HepG2 (cell line): ENCODE data around the gene MIDN. TPM values are rescaled to one million over a fixed set of nuclear protein-coding genes. Genes with fewer than 3 reads are reported as not detected.

Experiments used
- ATF2 ChIP-seq: sonication (generic); formaldehyde crosslinking; IDR thresholded peaks from 2 replicates; pipeline ENCODE4 v1.4.0; 2020; ENCODE audit warnings: missing genetic modification reagents
- CBX1 ChIP-seq: IDR thresholded peaks from one replicate; pipeline ENCODE4 v1.6.1; 2016; ENCODE audit warnings: antibody characterized with exemption, low read depth
- E2F5 ChIP-seq: sonication (generic); formaldehyde crosslinking; conservative IDR thresholded peaks from 2 replicates; pipeline ENCODE4 v1.4.0; 2020; ENCODE audit warnings: missing genetic modification reagents
- HNF1B ChIP-seq: sonication (generic); formaldehyde crosslinking; IDR thresholded peaks from 2 replicates; pipeline ENCODE4 v1.5.1; 2020; ENCODE audit warnings: mild to moderate bottlenecking, moderate library complexity, missing genetic modification reagents
- HOXA7 ChIP-seq: sonication (generic); formaldehyde crosslinking; IDR thresholded peaks from 2 replicates; pipeline ENCODE4 v1.8.1; 2022; ENCODE audit warnings: mild to moderate bottlenecking, missing genetic modification reagents, moderate library complexity
- KLF11 ChIP-seq: IDR thresholded peaks from 2 replicates; pipeline ENCODE4 v1.6.1; 2016; ENCODE audit warnings: missing compliant biosample characterization
- PAXIP1 ChIP-seq: sonication (generic); formaldehyde crosslinking; conservative IDR thresholded peaks from 2 replicates; pipeline ENCODE4 v1.4.0; 2020; ENCODE audit warnings: mild to moderate bottlenecking, missing genetic modification reagents, moderate library complexity
- TCF12 ChIP-seq, 2 experiments: fragments of 450-650 bp in 1 of 2; sonication (generic) in 1 of 2; formaldehyde crosslinking in 1 of 2; IDR thresholded peaks; 2 replicates each; pipeline versions ENCODE4 v1.6.1 to v1.8.0; 2017 to 2022; ENCODE audit warnings: antibody characterized with exemption in 1 of 2, mild to moderate bottlenecking in 1 of 2, missing genetic modification reagents in 1 of 2, moderate library complexity in 1 of 2
- ZBTB33 ChIP-seq: sonication (generic); formaldehyde crosslinking; IDR thresholded peaks from 2 replicates; pipeline ENCODE4 v1.4.0; 2020; ENCODE audit warnings: missing genetic modification reagents
- ZBTB34 ChIP-seq: sonication (generic); formaldehyde crosslinking; IDR thresholded peaks from 2 replicates; pipeline ENCODE4 v1.8.0; 2022; ENCODE audit warnings: mild to moderate bottlenecking, missing genetic modification reagents
- ZNF317 ChIP-seq: sonication (generic); formaldehyde crosslinking; IDR thresholded peaks from 2 replicates; pipeline ENCODE4 v1.5.0; 2020; ENCODE audit warnings: mild to moderate bottlenecking, missing genetic modification reagents
- ZNF556 ChIP-seq: sonication (generic); formaldehyde crosslinking; IDR thresholded peaks from 2 replicates; pipeline ENCODE4 v1.4.0; 2020; ENCODE audit warnings: mild to moderate bottlenecking, missing genetic modification reagents, borderline replicate concordance
- polyA plus RNA-seq, 8 experiments: library from polyadenylated mRNA; depleted of rRNA in 3 of 8; stranded (reverse) in 7 of 8; unstranded in 1 of 8; fragments of >200 nt; fragmentation: Illumina TruSeq in 4 of 8; extraction: Trizol in 4 of 8; gene quantifications; 2 replicates each; pipeline versions ENCODE4 v1.2.1 to v1.2.3, GENCODE V29; 2011 to 2016; ENCODE audit warnings: low read depth in 4 of 8, missing spikeins in 1 of 8, mixed read lengths in 1 of 8; ENCODE audit not compliant: insufficient read depth in 1 of 8
- total RNA-seq, 5 experiments: library from RNA; depleted of rRNA; stranded (reverse); fragments of >200 nt; fragmentation: Illumina TruSeq; extraction: Trizol; gene quantifications; 2 replicates each; pipeline ENCODE4 v1.2.3, GENCODE V29; 2016; ENCODE audit warnings: low read depth in 1 of 5

MIDN gene
- total and polyA plus RNA-seq, 2 of the 13 experiments (the other 11 are each of a cell fraction or from before 2014, with no cell fraction given), result 8.4 to 18.0 TPM

GRCh38 chr19:1261798-1262622 is 13.6 kb downstream of the MIDN start (continued):
- 0 out of 2 replicates have a peak, but pooled peaks have one; percentile 29 for TF ChIP-seq HNF1B (CRISPR knock-in tag)
- TF ChIP-seq ZBTB34 (CRISPR knock-in tag), result no peak
- TF ChIP-seq CBX1, result no peak
- no peak for TF ChIP-seq E2F5 (CRISPR knock-in tag)
- TF ChIP-seq ATF2, result peak; percentile 21; the same call in 1 of the 2 replicates
- TF ChIP-seq ZNF317 (CRISPR knock-in tag), result 0 out of 2 replicates have a peak, but pooled peaks have one; percentile 10
- no peak for TF ChIP-seq KLF11 (CRISPR knock-in tag)
- no peak for TF ChIP-seq ZBTB33
- no peak for TF ChIP-seq TCF12 (IDR thresholded peaks at IDR 0.05)
- 0 out of 2 replicates have a peak, but pooled peaks have one; percentile 8 for TF ChIP-seq TCF12 (CRISPR knock-in tag; IDR thresholded peaks at IDR 0.05)
- 0 out of 2 replicates have a peak, but pooled peaks have one; percentile 18 for TF ChIP-seq ZNF556 (CRISPR knock-in tag)
- no peak for TF ChIP-seq HOXA7
- no peak for TF ChIP-seq PAXIP1 (CRISPR knock-in tag)
